DND-41 (cell line): ENCODE results near the gene TAOK2.

ENCODE experiments used
- EZH2 ChIP-seq: IDR thresholded peaks from 3 replicates; pipeline ENCODE4 v1.6.1; 2012; ENCODE audit warnings: borderline replicate concordance, low read depth, mild to moderate bottlenecking, moderate library complexity, low read length, inconsistent platforms; ENCODE audit not compliant: severe bottlenecking
- TF ChIP-seq, protein P1 (sequence below): IDR thresholded peaks from 2 replicates; pipeline ENCODE4 v1.5.1; 2012; ENCODE audit warnings: borderline replicate concordance, low read length, moderate library complexity, mild to moderate bottlenecking; ENCODE audit not compliant: poor library complexity, severe bottlenecking; ENCODE audit errors: extremely low read depth

- TF ChIP-seq, protein P1, sequence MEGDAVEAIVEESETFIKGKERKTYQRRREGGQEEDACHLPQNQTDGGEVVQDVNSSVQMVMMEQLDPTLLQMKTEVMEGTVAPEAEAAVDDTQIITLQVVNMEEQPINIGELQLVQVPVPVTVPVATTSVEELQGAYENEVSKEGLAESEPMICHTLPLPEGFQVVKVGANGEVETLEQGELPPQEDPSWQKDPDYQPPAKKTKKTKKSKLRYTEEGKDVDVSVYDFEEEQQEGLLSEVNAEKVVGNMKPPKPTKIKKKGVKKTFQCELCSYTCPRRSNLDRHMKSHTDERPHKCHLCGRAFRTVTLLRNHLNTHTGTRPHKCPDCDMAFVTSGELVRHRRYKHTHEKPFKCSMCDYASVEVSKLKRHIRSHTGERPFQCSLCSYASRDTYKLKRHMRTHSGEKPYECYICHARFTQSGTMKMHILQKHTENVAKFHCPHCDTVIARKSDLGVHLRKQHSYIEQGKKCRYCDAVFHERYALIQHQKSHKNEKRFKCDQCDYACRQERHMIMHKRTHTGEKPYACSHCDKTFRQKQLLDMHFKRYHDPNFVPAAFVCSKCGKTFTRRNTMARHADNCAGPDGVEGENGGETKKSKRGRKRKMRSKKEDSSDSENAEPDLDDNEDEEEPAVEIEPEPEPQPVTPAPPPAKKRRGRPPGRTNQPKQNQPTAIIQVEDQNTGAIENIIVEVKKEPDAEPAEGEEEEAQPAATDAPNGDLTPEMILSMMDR: peak; percentile 17
- TF ChIP-seq EZH2: no peak
These were observed 844 bp downstream of the TAOK2 start for GRCh38 chr16:29974291-29975133.
